ENCODE results near the gene CYS1.

Gene CYS1

GRCh38 chr2:10078704-10079265, 1.4 kb downstream of the CYS1 start:
- TF ChIP-seq CTCF (IDR thresholded peaks at IDR 0.05; ENCODE audit: borderline replicate concordance, extremely low read depth, low read length, poor library complexity, severe bottlenecking) (no peak), EZH2 (IDR thresholded peaks at IDR 0.05; ENCODE audit: borderline replicate concordance, low read depth, low read length, severe bottlenecking) (no peak)
- no peaks in the 10 kb centered on the region for H4K20me1 ChIP-seq (ENCODE audit: insufficient read depth, low read length)
- H3K79me2 ChIP-seq (ENCODE audit: insufficient read depth, low read length), result no peaks in the 10 kb centered on the region
- no peak for ATAC-seq (ENCODE audit: insufficient read depth, low read depth)
- no peak overlapping the region for H3K4me3 ChIP-seq (ENCODE audit: low read depth in 1 of 2, low read length in 2 of 2)
- no peak overlapping the region for H2AFZ ChIP-seq (ENCODE audit: low read depth, low read length)
- no peaks in the 10 kb centered on the region for H3K9me3 ChIP-seq (ENCODE audit: insufficient read depth, low read length, severe bottlenecking)
- no peak overlapping the region for H3K9ac ChIP-seq (ENCODE audit: low read depth, low read length)
- no peak overlapping the region for H3K4me2 ChIP-seq (ENCODE audit: insufficient read depth, low read length)
- H3K27me3 ChIP-seq (ENCODE audit: insufficient read depth, low read length, poor library complexity), result peaks cover 21% of the 10 kb centered on the region
- H3K36me3 ChIP-seq (ENCODE audit: insufficient read depth, low read length), result no peaks in the 10 kb centered on the region
- H3K4me1 ChIP-seq (ENCODE audit: insufficient read depth, low read length), result peaks cover 11% of the 10 kb centered on the region
- DNase-seq, result no peak
- H3K27ac ChIP-seq (ENCODE audit: low read length), result no peak overlapping the region

DNA sequence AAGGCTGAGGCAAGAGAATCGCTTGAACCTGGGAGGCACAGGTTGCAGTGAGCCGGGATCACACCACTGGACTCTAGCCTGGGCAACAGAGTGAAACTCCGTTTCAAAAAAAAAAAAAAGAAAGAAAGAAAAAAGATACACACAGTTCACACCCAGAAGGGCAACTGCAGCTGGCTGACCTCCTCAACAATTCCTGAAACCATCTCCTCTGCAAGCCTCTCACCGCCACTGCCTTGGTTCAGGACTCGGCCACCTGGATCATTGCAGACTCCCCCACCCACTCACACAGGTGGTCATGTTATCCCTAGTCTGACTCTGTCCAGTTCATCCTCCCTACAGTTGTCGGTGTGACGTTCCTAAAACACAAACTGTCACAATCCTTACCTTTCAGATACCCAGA, 2.2 kb downstream of the CYS1 start:
- H3K27ac ChIP-seq (ENCODE audit: low read length), result no peak overlapping the region
- H2AFZ ChIP-seq (ENCODE audit: low read depth, low read length), result no peak overlapping the region
- H3K27me3 ChIP-seq (ENCODE audit: insufficient read depth, low read length, poor library complexity), result peaks cover 24% of the 10 kb centered on the region
- DNase-seq, result no peak
- ATAC-seq (ENCODE audit: insufficient read depth, low read depth), result no peak
- H3K4me2 ChIP-seq (ENCODE audit: insufficient read depth, low read length), result no peak overlapping the region
- no peaks in the 10 kb centered on the region for H3K36me3 ChIP-seq (ENCODE audit: insufficient read depth, low read length)
- H3K9ac ChIP-seq (ENCODE audit: low read depth, low read length), result no peak overlapping the region
- peaks cover 11% of the 10 kb centered on the region for H3K4me1 ChIP-seq (ENCODE audit: insufficient read depth, low read length)
- TF ChIP-seq EZH2 (IDR thresholded peaks at IDR 0.05; ENCODE audit: borderline replicate concordance, low read depth, low read length, severe bottlenecking), result no peak
- TF ChIP-seq CTCF (IDR thresholded peaks at IDR 0.05; ENCODE audit: borderline replicate concordance, extremely low read depth, low read length, poor library complexity, severe bottlenecking), result no peak
- no peaks in the 10 kb centered on the region for H4K20me1 ChIP-seq (ENCODE audit: insufficient read depth, low read length)
- no peaks in the 10 kb centered on the region for H3K9me3 ChIP-seq (ENCODE audit: insufficient read depth, low read length, severe bottlenecking)
- no peaks in the 10 kb centered on the region for H3K79me2 ChIP-seq (ENCODE audit: insufficient read depth, low read length)
- no peak overlapping the region for H3K4me3 ChIP-seq (ENCODE audit: low read depth in 1 of 2, low read length in 2 of 2)

DNA sequence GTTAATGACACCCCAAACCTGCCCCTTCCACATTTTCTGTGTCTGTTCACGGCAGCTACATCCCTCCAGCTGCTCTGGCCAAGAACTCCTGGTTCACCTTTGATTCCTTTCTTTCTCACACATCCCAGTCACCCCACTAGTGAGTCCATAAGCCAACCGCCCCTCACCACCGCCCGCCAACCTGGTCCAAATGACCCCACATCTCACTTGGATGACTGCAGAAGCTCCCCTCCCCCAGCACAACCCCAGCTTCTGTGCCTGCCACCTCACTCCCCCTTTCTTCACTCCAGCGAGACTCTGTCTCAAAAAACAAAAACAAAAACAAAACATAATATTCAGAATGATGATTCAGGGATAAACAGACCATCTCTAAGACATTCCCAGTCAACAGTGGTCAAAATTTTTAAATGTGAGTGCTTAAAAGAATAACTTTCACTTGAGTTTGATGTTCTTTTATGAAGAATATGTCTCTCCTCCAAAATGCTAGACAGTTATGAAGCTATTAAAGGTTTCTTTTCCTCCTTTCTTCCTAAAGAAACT, 3.2 kb downstream of the CYS1 start:
- no peaks in the 10 kb centered on the region for H4K20me1 ChIP-seq (ENCODE audit: insufficient read depth, low read length)
- H3K9ac ChIP-seq (ENCODE audit: low read depth, low read length), result no peak overlapping the region
- no peak overlapping the region for H3K4me3 ChIP-seq (ENCODE audit: low read depth in 1 of 2, low read length in 2 of 2)
- no peak overlapping the region for H3K4me2 ChIP-seq (ENCODE audit: insufficient read depth, low read length)
- no peaks in the 10 kb centered on the region for H3K79me2 ChIP-seq (ENCODE audit: insufficient read depth, low read length)
- H2AFZ ChIP-seq (ENCODE audit: low read depth, low read length), result no peak overlapping the region
- DNase-seq (no peak), ATAC-seq (ENCODE audit: insufficient read depth, low read depth) (no peak)
- H3K27me3 ChIP-seq (ENCODE audit: insufficient read depth, low read length, poor library complexity), result peaks cover 24% of the 10 kb centered on the region
- peaks cover 17% of the 10 kb centered on the region for H3K4me1 ChIP-seq (ENCODE audit: insufficient read depth, low read length)
- H3K27ac ChIP-seq (ENCODE audit: low read length), result no peak overlapping the region
- H3K9me3 ChIP-seq (ENCODE audit: insufficient read depth, low read length, severe bottlenecking), result no peaks in the 10 kb centered on the region
- H3K36me3 ChIP-seq (ENCODE audit: insufficient read depth, low read length), result no peaks in the 10 kb centered on the region
- TF ChIP-seq EZH2 (IDR thresholded peaks at IDR 0.05; ENCODE audit: borderline replicate concordance, low read depth, low read length, severe bottlenecking), result no peak
- TF ChIP-seq CTCF (IDR thresholded peaks at IDR 0.05; ENCODE audit: borderline replicate concordance, extremely low read depth, low read length, poor library complexity, severe bottlenecking), result no peak

Measured in DND-41 (cell line).